ENCODE data around the gene ZFAND3. TPM values are rescaled to one million over a fixed set of nuclear protein-coding genes. Genes with fewer than 3 reads are reported as not detected.

Gene ZFAND3
- total and polyA plus RNA-seq, 10 of the 15 experiments (the other 5 are each of a cell fraction or from before 2014, with no cell fraction given) = 0.90 to 34.4 (median 16.3) TPM

DNA sequence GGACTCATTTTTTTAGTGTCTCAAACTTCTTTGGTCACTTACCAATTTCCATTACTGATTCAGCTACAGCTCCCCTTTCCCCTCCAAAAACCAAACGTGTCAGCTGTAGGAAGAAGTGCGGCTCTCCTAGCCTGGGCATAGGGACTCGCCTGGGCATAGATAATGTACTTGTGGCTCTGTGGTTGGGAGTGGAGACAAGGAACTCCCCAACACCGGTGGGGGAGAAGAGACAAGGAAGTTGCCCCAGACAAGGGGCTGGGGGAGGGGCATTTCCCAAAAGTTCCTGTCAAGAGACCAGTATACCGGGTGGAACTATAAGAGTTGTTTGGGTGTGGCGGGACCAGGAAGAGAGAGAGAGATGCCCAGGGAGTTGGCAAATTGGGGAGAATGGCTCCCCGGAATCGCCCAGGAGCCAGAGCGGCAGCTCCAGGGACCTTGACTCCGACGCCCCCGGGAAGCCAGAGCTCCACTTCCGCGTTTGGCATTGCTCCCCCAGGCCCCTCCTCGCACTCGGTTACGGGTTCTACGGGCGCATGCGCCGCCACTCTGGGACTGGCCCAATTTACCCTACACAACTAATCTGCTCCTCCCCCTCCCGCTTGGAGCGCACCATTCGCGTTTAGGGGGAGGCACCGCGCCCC lies 871 bp upstream of the ZFAND3 start (continued):
- TF ChIP-seq, protein P1, sequence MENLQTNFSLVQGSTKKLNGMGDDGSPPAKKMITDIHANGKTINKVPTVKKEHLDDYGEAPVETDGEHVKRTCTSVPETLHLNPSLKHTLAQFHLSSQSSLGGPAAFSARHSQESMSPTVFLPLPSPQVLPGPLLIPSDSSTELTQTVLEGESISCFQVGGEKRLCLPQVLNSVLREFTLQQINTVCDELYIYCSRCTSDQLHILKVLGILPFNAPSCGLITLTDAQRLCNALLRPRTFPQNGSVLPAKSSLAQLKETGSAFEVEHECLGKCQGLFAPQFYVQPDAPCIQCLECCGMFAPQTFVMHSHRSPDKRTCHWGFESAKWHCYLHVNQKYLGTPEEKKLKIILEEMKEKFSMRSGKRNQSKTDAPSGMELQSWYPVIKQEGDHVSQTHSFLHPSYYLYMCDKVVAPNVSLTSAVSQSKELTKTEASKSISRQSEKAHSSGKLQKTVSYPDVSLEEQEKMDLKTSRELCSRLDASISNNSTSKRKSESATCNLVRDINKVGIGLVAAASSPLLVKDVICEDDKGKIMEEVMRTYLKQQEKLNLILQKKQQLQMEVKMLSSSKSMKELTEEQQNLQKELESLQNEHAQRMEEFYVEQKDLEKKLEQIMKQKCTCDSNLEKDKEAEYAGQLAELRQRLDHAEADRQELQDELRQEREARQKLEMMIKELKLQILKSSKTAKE (IDR thresholded peaks at IDR 0.05; ENCODE audit: low read depth, poor library complexity, severe bottlenecking) = no peak
- TF ChIP-seq HCFC1 (IDR thresholded peaks at IDR 0.05; ENCODE audit: low read length) (peak; percentile 8; the same call in 1 of the 2 replicates), YY1 (IDR thresholded peaks at IDR 0.05; ENCODE audit: low read depth, low read length) (peak; percentile 8; the same call in 1 of the 2 replicates), SP1 (IDR thresholded peaks at IDR 0.05; ENCODE audit: low read depth, low read length) (no peak), NFIC (IDR thresholded peaks at IDR 0.05; ENCODE audit: low read depth, low read length) (no peak; the same call in 1 of the 2 replicates), BMI1 (IDR thresholded peaks at IDR 0.05; ENCODE audit: borderline replicate concordance) (no peak), TCF3 (IDR thresholded peaks at IDR 0.05; ENCODE audit: borderline replicate concordance, insufficient read depth, low read depth, low read length) (0 out of 2 replicates have a peak, but pooled peaks have one; percentile 45), MTA2 (IDR thresholded peaks at IDR 0.05; ENCODE audit: low read depth) (peak; percentile 49)
- TF ChIP-seq, protein P2, sequence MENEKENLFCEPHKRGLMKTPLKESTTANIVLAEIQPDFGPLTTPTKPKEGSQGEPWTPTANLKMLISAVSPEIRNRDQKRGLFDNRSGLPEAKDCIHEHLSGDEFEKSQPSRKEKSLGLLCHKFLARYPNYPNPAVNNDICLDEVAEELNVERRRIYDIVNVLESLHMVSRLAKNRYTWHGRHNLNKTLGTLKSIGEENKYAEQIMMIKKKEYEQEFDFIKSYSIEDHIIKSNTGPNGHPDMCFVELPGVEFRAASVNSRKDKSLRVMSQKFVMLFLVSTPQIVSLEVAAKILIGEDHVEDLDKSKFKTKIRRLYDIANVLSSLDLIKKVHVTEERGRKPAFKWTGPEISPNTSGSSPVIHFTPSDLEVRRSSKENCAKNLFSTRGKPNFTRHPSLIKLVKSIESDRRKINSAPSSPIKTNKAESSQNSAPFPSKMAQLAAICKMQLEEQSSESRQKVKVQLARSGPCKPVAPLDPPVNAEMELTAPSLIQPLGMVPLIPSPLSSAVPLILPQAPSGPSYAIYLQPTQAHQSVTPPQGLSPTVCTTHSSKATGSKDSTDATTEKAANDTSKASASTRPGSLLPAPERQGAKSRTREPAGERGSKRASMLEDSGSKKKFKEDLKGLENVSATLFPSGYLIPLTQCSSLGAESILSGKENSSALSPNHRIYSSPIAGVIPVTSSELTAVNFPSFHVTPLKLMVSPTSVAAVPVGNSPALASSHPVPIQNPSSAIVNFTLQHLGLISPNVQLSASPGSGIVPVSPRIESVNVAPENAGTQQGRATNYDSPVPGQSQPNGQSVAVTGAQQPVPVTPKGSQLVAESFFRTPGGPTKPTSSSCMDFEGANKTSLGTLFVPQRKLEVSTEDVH (IDR thresholded peaks at IDR 0.05; ENCODE audit: low read depth, partially characterized antibody) = peak; percentile 41
- TF ChIP-seq, protein P3, sequence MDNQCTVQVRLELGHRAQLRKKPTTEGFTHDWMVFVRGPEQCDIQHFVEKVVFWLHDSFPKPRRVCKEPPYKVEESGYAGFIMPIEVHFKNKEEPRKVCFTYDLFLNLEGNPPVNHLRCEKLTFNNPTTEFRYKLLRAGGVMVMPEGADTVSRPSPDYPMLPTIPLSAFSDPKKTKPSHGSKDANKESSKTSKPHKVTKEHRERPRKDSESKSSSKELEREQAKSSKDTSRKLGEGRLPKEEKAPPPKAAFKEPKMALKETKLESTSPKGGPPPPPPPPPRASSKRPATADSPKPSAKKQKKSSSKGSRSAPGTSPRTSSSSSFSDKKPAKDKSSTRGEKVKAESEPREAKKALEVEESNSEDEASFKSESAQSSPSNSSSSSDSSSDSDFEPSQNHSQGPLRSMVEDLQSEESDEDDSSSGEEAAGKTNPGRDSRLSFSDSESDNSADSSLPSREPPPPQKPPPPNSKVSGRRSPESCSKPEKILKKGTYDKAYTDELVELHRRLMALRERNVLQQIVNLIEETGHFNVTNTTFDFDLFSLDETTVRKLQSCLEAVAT (IDR thresholded peaks at IDR 0.05) = peak; percentile 66; the same call in 1 of the 2 replicates
